HG03066 (cell line): ENCODE measurements around the gene RMND1.
A peak's percentile ranks its signal among the peaks of the same experiment; 100 is the strongest.

Experiments
- ATAC-seq: cut with Tn5 transposase; IDR thresholded peaks from one replicate; pipeline ENCODE4 v1.9.1; 2021; ENCODE audit warnings: low read depth; ENCODE audit not compliant: unreplicated experiment

Gene RMND1

DNA sequence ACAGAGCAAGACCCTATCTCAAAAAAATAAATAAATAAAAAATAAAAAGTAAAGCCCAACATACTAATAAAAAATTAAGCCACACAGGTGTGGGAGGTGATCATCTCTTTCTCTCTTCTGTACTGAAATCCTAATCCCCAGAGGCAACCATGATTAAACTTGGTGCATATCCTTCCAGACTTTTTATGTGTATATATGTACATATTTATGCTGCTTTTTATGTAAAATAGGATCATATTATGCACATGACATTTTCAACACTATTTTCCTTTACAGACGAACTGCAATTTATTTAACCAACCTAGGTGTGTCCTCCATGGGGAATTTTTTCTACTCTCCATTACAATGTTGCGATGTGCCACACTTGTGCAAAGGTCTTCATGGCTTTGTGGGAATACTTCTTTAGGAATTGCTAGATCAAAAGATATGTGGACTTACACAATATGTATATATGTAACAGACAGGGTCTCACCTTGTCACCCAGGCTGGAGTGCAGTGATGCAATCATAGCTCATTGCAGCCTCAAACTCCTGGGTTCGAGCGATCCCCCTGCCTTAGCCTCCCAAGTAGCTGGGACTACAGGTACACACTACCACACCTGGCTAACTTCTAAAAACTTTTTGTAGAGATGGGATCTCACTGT lies 23.7 kb downstream of the RMND1 start:
- no peak for ATAC-seq

DNA sequence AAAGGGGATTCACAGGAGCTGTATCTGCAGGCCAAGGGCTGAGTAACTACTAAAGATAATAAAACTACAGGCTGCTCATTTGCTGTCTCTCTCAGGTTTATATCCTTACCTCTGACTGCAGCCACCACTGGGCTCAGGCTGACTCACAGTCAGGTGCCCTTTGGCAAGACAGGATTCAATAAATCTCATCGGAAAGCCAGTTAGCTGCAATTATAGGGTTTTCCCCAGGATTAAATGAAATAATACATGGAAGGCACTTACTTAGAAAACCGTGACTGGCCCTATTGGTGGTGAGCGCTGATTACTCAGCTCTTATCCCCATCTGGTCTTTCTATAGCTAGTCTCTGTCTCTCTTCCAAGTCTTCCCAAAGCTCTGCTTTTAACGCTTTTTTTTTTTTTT lies 26.4 kb downstream of the RMND1 start:
- ATAC-seq: no peak

DNA sequence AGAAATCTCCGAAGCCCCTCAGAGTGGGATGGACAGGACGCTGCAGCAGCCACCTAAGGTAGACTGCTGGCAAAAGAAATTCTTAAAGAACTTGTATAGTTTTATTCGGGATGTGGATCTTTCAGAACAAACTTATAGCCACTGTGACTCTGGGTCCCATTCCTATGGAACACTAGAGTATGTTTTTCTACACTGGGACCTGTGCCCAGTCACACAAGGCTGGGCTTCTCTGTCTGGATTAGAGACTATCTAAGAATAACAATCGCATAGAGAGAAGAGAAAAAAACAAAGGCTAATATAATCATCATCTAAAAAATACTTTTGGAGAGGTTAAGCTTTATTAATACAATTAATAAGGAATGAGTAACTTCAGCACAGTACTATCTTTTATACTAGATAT lies 28.9 kb downstream of the RMND1 start:
- no peak for ATAC-seq

DNA sequence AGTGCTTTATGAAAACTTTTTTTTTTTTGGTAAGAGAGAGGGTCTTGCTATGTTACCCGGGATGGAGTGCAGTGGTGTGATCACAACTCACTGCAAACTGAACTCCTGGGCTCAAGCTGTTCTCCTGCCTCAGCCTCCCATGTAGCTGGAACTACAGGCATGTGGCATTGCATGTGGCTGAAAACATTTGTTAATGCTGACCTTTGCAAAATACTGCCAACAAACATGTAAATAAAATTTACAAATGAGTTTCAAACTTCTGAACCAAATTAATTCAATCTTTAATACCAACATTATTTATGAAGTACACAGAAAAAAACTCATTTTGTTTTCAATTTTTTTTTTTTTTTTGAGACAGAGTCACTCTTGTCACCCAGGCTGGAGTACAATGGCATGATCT lies 34.4 kb downstream of the RMND1 start:
- no peak for ATAC-seq

DNA sequence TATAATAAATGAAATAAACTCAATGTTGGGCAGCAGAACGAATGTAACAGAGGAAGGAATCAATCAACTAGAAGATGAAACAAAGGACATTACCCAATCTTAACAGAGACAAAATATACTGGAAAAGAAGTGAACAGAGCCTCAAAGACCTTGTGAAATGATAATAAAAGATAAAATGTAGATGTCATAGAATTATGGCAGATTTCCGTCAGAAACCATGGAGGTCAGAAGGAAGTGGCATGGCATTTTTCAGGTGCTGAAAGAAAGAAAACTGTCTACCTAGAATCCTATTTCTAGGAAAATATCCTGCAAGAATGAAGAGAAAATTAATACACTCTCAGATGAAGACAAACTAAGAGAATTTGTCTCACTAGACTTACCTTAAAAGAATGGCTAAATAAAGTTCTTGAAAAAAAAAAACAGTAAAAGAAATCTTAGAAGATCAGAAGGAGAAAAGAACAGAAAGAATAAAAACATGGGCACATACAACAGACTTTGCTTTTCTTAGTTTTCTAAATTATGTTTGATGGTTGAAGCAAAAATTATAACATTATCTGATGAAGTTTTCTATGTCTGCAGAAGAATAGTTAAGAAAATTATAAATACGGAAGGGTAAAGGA lies 37.2 kb downstream of the RMND1 start:
- no peak for ATAC-seq

DNA sequence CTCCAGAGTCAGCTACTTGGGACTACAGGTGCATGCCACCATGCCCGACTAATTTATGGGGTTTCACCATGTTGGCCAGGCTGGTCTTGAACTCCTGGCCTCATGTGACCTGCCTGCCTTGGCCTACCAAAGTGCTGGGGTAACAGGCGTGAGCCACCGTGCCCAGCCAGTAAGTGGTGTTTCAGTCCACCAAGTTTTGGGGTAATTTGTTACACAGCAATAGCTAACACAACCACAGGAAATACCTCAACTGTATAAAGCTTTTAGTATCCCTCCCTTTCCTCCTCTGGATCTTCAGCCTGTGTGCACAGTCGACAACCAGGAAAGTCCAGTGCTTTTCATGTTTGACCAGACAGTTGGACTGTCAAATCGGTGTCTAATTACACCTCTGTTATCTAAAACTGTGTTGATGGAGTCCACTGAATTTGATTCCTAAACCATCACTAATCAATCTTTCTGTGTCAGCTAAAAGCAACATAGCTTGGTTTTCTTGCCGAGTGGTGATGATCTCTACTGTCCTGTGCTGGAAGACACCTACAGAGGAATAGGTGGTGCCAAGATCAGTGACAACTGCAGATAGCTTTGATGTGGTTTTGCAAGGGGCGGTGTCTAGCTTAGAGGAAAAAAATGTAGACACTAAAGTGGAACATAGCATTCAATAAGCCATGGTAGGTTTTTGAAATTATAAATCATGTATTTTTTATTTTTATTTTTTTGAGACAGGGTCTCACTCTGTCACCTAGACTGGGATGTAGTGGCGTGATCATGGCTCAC lies 38.4 kb downstream of the RMND1 start:
- no peak for ATAC-seq

DNA sequence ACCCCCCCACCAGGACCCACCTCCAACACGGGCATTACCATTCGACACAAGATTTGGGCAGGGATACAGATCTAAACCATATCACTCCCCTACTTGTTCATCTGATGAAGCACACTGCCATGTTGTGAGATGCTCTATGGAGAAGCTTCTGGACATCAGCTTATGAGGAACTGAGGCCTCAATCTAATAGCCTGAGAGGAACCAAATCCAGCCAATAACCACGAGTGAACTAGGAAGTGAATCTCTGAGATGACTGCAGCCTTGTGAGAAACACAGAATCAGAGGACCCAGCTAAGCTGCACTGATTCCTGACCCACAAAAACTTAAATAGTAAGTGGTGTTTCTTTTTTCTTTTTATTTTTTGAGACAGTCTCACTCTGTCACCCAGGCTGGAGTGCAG lies 39.0 kb downstream of the RMND1 start:
- ATAC-seq: no peak

DNA sequence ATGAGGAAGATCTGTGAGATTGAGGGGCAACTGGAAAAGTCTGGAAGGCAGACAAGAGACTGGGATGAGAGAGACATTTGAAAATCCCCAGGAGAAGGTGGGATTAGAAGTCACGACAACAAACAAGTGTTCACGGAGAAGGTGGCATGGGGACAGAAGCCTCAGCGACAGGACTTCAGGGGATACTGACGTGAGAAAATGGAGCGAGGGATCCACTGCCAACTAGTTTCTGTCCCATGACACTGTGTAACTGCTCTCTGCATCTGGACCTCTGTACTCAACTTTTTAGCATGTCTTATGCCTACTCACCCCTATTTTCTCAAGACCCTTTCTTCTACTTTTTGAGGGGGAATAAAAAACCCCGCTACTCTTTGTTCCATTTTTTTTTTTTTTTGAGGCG lies 42.2 kb downstream of the RMND1 start:
- no peak for ATAC-seq

DNA sequence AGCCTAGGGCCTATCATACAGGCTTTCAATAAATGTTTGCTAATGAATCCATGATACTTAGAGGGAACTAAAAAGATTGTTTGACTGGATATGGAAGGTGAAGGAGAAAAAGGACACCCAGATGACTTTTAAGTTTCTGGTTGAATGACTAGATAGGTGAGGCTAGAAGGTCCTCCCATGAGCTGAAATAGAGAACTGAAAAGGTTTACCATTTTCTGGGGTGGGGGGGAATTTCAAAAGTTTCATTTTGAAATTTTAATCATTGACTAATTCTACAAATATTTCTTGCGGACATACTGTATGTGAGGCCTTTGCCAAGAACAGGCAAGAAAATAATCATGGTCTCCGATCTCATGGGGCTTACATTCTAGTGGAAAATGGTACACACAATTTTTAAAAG lies 42.7 kb downstream of the RMND1 start:
- ATAC-seq: peak; percentile 57

DNA sequence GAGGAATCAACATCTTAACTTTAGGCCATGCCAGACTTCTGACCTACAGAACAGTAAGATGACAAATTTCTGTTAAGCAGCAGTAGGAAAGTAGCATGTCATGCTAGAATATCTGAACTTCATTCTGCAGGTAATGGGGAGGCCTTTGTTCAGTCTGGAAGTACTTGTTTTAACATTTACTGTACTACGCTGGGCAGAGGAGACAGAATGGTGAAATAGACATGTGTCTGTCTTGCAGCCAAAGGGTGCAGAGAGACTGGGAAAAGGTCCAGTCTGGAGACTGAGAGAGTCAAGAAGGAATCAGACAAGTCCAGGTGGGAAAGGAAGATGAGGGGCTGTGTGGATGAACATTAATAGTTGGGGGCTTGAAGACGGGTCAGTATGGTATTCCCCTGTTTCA lies 43.1 kb downstream of the RMND1 start:
- ATAC-seq: peak; percentile 6

DNA sequence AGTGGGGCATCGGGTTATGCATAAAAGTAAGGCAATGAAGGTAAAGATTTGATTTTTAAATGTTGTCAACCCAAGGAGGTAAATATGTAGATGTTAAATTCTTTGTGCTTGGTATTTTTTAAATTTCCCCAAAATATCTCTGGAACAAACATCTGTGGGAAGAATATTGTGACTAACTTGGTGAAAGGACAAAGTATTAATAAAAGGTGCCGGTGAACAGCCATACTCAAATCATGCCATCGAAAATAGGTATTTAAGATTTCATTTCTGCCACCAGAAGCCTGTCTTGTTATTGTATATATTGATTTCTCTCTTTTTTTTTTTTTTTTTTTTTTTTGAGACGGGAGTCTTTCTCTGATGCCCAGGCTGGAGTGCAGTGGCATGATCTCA lies 48.0 kb downstream of the RMND1 start:
- no peak for ATAC-seq

DNA sequence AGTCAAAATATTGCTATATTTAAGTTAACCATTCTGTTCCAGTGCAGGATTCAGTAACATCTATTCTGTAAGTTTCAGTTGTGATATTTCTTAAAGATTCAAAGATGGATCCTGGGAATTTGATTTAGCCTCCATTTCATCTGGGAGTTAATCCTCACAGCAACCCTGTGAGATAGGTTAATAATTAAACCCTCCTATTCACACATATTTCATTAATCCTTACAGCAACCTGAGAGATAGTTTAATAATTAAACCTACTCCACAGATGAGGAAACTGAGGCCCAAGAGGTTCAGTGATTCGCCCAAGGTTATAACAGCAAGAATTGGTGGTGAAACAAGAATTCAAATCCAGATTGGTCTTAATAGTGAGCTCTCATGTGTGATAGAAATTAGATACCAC lies 49.7 kb downstream of the RMND1 start:
- ATAC-seq: no peak

DNA sequence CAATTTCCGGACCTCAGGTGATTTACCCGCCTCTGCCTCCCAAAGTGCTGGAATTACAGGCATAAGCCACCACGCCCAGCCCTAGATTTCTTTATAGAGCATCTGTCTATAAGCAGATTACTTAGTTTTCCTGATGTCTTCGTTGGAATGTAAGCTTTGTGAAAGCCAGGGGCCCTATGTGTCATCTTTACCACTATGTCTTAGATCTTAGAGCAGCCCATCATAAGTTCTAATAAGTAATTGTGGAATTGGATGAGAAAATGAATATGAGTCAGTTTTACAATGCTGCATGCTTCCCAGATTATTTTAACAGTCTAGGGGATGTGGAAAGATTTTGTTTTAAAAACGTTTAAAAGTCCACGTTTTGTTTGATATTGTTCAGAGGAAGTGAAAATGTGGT lies 51.5 kb downstream of the RMND1 start:
- no peak for ATAC-seq

DNA sequence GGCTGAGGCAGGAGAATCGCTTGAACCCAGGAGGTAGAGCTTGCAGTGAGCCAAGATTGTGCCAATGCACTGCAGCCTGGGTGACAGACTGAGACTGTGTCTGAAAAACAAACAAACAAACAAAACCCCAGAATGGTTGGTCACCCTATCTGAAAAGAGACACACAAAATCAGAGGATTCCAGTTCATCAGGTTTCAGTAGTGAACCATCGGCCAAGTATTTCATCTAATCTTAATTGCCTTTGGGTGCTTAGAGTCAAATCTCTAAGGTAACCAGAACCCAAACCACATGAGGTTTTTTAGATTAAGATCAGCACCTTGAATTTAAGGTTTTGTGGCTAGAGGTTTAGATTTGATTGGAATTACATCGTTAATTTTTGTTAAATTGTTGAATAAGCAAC lies 52.2 kb downstream of the RMND1 start:
- no peak for ATAC-seq

DNA sequence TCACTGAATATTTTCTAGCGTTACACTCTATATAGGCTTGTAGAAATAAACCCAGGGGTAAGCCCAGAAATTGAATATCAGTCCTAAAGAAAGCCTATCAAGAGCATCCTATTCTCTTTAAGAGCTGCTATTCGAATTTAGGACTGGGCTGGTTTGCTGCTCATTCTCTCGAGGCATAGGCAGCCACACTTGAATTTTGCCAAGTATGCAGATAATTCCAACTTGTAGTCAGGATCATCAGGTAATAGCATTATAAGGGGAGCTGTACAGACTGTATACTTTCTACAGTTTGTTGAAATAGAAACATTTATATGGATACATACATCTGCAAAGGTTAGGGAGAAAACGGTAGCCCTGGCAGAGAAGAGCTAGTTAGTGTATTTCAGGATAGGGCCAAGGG lies 58.5 kb downstream of the RMND1 start:
- no peak for ATAC-seq

DNA sequence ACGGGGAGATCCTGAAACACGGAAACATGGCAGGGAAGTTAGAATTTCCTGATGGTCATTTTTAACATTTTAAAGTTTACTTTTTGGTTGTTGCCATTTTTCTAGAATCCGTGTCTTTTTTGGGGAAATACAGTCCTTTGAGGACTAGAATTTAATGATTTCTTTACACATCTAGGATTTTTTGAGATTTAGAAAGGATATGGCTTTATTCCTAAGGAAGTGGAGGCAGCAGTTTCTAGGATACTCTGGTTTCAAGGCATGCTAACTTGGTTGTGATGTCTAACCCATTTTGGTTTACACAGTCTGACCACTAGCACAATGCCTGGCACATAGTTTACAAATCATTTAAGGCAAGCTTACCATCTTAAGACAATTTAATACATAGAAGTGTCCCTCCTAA lies 59.5 kb downstream of the RMND1 start:
- ATAC-seq: no peak

DNA sequence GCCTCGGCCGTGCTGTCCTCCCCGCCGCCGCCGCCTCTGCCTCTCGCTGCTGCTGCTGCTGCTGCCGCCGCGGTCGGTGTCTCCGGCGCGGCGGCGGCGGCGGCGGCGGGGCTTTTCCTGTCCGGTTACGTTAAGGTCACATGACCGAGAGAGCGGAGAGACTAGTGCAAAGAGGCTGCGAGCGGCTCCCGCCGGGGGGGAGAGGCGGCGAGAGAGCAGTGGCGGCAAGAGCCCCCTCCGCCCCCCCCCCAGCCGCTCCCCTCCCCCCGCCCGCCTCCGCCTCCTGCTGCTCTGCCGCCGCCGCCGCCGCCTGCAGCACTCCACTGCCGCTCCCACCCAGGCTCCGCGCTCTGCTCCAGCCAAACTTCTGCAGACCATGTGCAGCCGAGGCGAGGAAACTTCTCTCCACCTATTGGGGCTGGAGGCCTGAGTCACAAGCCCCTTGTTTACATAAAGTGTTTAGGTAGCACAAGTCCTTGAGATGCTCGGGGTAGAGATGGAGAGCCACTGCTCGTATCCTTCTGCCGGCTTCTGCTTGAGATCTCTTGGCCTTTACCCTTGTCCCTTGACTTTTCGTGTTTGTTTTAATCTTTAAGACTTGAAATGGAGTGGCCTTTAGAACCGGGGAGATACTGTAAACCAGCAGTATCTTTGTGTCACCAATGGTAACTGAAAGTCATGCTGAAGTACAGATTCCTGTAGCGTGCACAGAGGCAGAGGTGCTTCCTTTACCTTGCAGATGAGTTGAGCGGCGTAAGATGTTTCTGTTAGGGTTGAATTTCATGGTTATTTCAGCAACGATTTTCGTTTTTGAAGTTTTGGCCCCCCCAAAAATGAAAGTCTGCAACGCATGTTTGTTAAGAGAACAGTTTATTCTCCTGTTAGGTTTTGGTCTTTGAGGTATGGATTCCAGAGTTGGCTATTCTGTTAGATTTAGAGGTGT lies 60.2 kb downstream of the RMND1 start, which contains the start of gene ZBTB2:
Gene ZBTB2, minus strand, starts transcription at position 89 of the 943 bp plus-strand sequence. CDS start 17,922 bp downstream, outside the sequence.
- no peak for ATAC-seq

DNA sequence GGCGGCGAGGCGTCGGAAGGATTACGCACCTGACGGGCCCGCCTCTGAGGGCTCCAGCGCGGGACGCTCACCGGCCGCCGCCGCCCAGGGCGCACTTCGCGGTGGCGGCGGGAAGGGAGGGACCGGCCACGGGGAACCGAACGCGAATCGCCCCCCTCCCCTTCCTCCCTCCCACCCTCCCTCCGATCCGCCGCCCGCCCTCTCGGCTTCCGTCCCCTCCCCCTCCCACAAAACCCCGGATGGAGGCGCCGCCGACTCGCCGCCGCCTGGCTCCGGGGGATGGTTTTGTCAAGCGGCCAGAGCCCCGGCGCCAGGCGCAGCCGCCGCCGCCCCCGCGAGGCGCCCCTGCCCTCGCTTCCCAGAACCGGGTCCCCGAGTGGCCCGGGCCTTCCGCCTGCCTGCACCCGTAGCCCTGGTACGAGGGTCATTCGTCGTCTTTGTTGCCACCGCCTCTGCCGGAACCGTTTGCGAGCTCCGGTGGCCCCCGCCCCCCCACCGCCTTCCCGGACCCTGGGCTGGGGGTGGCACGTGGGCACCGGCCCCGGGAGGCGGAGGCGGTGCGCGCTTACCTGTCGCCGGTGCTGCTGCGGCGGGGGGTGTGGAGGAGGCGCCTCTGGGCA lies 61.0 kb downstream of the RMND1 start:
- ATAC-seq: peak; percentile 10

DNA sequence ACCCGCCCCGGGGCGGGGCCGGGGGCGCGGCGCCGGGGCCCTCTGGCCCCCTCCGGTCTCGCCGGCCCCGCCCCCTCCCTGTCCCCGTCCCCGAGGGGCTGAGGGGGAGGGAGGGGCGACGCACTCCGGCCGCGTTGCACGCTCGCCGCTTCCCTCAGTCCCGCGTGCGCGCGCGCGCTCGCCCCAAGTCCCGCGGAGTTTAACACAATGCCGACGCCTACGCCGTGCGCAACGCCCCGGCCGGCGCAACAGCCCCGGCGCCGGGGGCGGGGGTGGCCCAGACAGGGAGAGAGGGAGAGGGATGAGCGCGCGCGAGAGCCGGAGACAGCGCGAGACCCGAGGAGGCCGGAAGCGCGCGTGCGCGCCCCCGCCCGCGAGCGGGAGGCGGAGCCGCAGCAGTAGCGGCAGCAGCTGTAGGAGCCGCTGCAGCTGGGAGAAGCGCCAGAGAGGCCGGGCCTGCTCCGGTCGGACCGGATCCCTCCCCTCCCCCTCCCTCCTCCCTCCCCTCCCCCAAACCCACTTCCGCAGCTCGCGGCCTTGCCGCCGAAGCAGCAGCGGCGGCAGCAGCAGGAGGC lies 61.6 kb downstream of the RMND1 start:
- peak; percentile 78 for ATAC-seq
